Hepatocyte (in vitro differentiated cells): Measurements from ENCODE around the gene NBEAL1.

Source experiments
- EZH2 ChIP-seq: fragments of 200-600 bp; sonication (generic); IDR thresholded peaks from 2 replicates; pipeline ENCODE4 v1.6.1; 2016; ENCODE audit warnings: antibody characterized with exemption, mild to moderate bottlenecking, borderline replicate concordance
- TF ChIP-seq, protein P1 (sequence below): fragments of 200-600 bp; sonication (generic); IDR thresholded peaks from 2 replicates; pipeline ENCODE4 v1.5.1; 2016; ENCODE audit warnings: antibody characterized with exemption, mild to moderate bottlenecking; ENCODE audit not compliant: poor library complexity

DNA sequence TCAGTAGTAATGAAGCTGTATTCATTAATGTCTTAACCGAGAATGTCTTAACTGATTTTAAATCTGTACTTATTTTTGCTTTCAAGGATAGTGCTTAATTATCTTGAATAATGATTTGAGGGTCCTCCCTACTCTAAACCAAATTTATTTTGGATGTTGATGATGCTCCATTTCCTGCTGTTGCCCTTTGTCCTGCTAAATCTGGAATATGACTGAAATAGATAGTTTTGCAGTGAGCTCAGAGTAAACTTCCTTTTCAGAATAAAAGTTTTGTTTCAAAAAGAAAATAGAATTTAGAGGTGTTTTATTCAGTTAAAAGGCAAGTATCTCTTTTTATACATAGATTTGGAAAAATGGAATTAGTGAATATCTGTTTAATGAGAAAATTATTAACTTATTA is 8.1 kb downstream of the NBEAL1 start:
- TF ChIP-seq, protein P1, sequence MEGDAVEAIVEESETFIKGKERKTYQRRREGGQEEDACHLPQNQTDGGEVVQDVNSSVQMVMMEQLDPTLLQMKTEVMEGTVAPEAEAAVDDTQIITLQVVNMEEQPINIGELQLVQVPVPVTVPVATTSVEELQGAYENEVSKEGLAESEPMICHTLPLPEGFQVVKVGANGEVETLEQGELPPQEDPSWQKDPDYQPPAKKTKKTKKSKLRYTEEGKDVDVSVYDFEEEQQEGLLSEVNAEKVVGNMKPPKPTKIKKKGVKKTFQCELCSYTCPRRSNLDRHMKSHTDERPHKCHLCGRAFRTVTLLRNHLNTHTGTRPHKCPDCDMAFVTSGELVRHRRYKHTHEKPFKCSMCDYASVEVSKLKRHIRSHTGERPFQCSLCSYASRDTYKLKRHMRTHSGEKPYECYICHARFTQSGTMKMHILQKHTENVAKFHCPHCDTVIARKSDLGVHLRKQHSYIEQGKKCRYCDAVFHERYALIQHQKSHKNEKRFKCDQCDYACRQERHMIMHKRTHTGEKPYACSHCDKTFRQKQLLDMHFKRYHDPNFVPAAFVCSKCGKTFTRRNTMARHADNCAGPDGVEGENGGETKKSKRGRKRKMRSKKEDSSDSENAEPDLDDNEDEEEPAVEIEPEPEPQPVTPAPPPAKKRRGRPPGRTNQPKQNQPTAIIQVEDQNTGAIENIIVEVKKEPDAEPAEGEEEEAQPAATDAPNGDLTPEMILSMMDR = no peak
- no peak for TF ChIP-seq EZH2
